Prostate gland (tissue), 2 donors: ENCODE measurements around the gene SH2D1A. TPM values are rescaled to one million over a fixed set of nuclear protein-coding genes. Genes with fewer than 3 reads are reported as not detected.

Experiments used
- DNase-seq: peaks from one replicate; pipeline ENCODE4 v3.0.0-alpha.2; 2019; ENCODE audit warnings: low spot score
- H3K27ac ChIP-seq, 2 donors: fragments of 200-600 bp; sonication (generic); 2 replicates each; pipeline ENCODE4 v1.5.1; 2017 to 2019
- H3K27me3 ChIP-seq: fragments of 200-600 bp; sonication (generic); replicated peaks from 2 replicates; pipeline ENCODE4 v1.5.1; 2019; ENCODE audit not compliant: insufficient read depth
- H3K36me3 ChIP-seq, 2 donors: fragments of 200-600 bp; sonication (generic); 1 replicate in 1 of 2; 2 replicates in 1 of 2; pipeline versions ENCODE4 v1.5.1 to v1.8.1; 2017 to 2019
- H3K4me1 ChIP-seq: fragments of 200-600 bp; sonication (generic); replicated peaks from 2 replicates; pipeline ENCODE4 v1.5.1; 2019
- H3K4me3 ChIP-seq, 2 donors: fragments of 200-600 bp; sonication (generic); 2 replicates each; pipeline ENCODE4 v1.5.1; 2017 to 2019
- H3K9me3 ChIP-seq: fragments of 200-600 bp; sonication (generic); 2 replicates; pipeline ENCODE4 v1.5.1; 2017
- CTCF ChIP-seq, 4 experiments: fragments of 200-600 bp in 2 of 4; fragments of 450-650 bp in 2 of 4; sonication (generic) in 2 of 4; IDR thresholded peaks; 1 replicate in 3 of 4; 2 replicates in 1 of 4; pipeline ENCODE4 v1.5.1; 2016 to 2019; ENCODE audit warnings: antibody characterized with exemption in 4 of 4, mild to moderate bottlenecking in 2 of 4, moderate library complexity in 2 of 4
- POLR2A ChIP-seq: fragments of 450-650 bp; IDR thresholded peaks from one replicate; pipeline ENCODE4 v1.6.1; 2016; ENCODE audit warnings: antibody characterized with exemption, mild to moderate bottlenecking
- POLR2AphosphoS5 ChIP-seq: sonication (generic); formaldehyde crosslinking; IDR thresholded peaks from one replicate; pipeline ENCODE4 v1.6.1; 2017; ENCODE audit warnings: antibody characterized with exemption
- WGBS: methylation state at CpG from one replicate; pipeline ENCODE4 v1.1.5; 2018; 5-methylcytosine and 5-hydroxymethylcytosine counted together
- intact Hi-C: fragments of 100-400 bp; cut with DNase I; formaldehyde crosslinking; loops from one replicate; pipeline ENCODE4 v1.14.2; 2022
- small RNA-seq, 2 donors: library from RNA; depleted of rRNA; stranded (forward); fragments of <200 nt; gene quantifications; one replicate each; pipeline ENCODE3, GENCODE V24; 2016
- total RNA-seq, 2 donors: library from RNA; depleted of rRNA; stranded (reverse); fragments of >200 nt; gene quantifications; one replicate each; pipeline ENCODE4 v1.1.0, GENCODE V29; 2016

The SH2D1A gene
- total RNA-seq, 2 donors from 2014 or later = 0.09 TPM; not detected in 1

DNA sequence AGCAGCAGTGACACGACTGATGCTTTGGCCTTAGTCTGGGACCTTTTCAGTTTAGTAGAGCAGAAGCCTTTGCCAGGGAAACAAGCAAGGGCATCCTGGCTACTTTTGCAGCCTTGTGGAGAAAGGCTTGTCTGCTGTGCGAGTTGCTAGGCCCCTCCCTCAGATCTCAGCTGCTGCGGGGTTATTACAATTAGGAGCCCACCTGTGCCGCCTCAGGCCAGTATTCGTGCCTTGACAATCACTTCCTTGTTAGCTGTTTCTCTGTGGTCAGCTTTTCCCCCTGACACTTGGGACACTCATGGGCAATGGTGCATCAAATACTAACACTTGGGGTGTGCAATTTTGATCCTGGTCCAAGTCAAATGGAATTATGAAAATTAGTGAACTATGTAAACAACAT, 67.9 kb downstream of the SH2D1A start:
- no peaks in the 10 kb centered on the region for H3K4me1 ChIP-seq
- 82% methylated on average over 5 of the region's 5 CpGs for WGBS
- intact Hi-C loops = no loop called here

GRCh38 chrX:124415115-124415800, 68.9 kb downstream of the SH2D1A start:
- Histone ChIP-seq H3K4me3 (no peak overlapping the region), H3K27ac (no peak overlapping the region), H3K4me1 (no peaks in the 10 kb centered on the region), H3K9me3 (no peaks in the 10 kb centered on the region), H3K36me3 (no peaks in the 10 kb centered on the region), H3K27me3 (no peaks in the 10 kb centered on the region)
- TF ChIP-seq CTCF (IDR thresholded peaks at IDR 0.05) (no peak), POLR2A (no peak), POLR2AphosphoS5 (no peak)
- intact Hi-C loops = no loop called here
- WGBS = 97% methylated on average over 5 of the region's 5 CpGs
- no peak for DNase-seq

More for the DNA sequence above, 67.9 kb downstream of the SH2D1A start:
- H3K27me3 ChIP-seq = no peaks in the 10 kb centered on the region
- H3K27ac ChIP-seq = no peak overlapping the region
- no peak for DNase-seq
- no peaks in the 10 kb centered on the region for H3K36me3 ChIP-seq
- no peak for TF ChIP-seq POLR2A
- TF ChIP-seq POLR2AphosphoS5 = no peak
- no peak for TF ChIP-seq CTCF (IDR thresholded peaks at IDR 0.05)
- H3K9me3 ChIP-seq = no peaks in the 10 kb centered on the region
- no peak overlapping the region for H3K4me3 ChIP-seq

- intact Hi-C loops = no loop called here
These were observed 75.7 kb downstream of the SH2D1A start for GRCh38 chrX:124421898-124422655.

More at GRCh38 chrX:124421898-124422655, 75.7 kb downstream of the SH2D1A start:
- Histone ChIP-seq H3K4me1 (no peaks in the 10 kb centered on the region), H3K27me3 (no peaks in the 10 kb centered on the region), H3K27ac (no peak overlapping the region), H3K9me3 (no peaks in the 10 kb centered on the region), H3K36me3 (no peaks in the 10 kb centered on the region), H3K4me3 (no peak overlapping the region)
- 87% methylated on average over 14 of the region's 15 CpGs for WGBS
- TF ChIP-seq CTCF (IDR thresholded peaks at IDR 0.05) = no peak
- TF ChIP-seq POLR2AphosphoS5 = no peak
- no peak for TF ChIP-seq POLR2A
- DNase-seq = no peak

Small RNA genes within 50 kb of the gene (small RNA-seq; reads per million reads assigned to genes)
- 0 reads per million in 2 donors for gene AL022718.1

Other genes starting within 250 kb of the SH2D1A start
- gene TEX13D, start 13.9 kb upstream of the SH2D1A start, total RNA-seq = 1 to 10 TPM in 1 of 2 donors, not detected in 1; 1.9 TPM